COLO668 (cell line): ENCODE results near the gene ALDH3B1.

Experiments used
- DNase-seq: peaks from one replicate; lab custom pipeline; 2025; ENCODE audit not compliant: unreplicated experiment; lab: John Stamatoyannopoulos, UW

The ALDH3B1 gene

DNA sequence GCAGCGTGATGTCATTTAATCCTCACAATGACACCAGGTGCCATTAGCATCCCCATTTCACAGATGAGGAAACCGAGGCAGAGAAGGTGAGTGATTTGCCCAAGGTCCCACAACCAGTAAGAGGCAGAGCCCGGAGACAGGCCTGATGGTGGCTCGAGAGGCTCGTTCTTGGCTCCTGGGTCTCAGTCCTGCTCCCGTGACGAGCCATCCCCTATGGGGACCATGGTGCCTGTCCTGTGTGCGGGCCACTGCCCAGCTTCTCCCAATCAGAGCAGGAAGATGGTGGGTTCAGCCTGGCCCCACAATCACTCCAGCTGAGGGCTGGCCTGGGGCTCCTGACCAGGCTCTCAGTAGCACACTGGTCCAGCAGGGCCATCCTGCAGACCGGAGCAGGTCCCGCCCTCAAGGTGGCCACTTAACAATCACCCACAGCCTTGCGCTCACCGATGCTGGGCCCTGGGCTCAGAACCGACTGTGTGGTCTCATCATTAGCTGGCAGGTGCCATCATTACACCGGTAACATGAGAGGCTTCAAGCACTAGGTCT is 3.6 kb downstream of the ALDH3B1 start:
- no peak for DNase-seq

DNA sequence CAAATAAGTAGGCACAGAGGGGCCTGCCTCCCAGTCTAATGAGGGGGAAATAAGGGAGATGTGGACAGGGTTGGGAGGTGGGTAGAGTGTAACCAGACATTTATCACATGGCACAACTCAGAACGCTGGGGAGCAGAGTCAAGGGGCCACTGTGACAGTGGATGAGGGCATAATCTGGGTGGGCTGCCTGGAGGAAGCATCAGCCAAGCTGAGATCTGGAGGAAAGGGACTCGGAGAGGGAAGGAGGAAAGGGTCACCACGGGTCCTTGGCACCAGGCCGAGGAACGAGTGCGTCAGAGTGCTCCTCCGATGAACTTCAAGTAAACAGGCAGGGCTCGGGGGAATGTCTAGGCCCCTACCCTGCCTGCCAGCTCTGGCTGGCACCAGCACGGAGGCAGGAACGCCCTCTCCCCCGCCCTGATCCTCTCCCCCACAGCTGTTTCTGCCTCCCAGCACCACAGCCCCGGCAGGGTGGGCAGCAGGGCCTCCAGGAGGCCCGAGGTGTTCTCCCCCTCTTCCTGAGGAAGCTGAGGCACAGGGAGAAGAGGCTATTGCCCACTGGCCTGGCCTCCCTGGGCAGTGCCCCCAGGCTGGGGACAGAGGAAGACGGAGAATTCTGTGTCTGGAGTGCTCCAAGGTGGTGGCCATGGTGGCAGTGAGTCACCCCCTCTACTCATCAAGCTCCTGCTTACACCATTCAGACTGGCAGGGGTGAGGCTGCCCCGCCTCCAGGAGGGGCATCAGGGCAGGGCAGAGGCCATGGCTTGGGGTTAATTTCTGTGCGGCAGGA is 4.2 kb downstream of the ALDH3B1 start:
- peak; percentile 19 for DNase-seq

DNA sequence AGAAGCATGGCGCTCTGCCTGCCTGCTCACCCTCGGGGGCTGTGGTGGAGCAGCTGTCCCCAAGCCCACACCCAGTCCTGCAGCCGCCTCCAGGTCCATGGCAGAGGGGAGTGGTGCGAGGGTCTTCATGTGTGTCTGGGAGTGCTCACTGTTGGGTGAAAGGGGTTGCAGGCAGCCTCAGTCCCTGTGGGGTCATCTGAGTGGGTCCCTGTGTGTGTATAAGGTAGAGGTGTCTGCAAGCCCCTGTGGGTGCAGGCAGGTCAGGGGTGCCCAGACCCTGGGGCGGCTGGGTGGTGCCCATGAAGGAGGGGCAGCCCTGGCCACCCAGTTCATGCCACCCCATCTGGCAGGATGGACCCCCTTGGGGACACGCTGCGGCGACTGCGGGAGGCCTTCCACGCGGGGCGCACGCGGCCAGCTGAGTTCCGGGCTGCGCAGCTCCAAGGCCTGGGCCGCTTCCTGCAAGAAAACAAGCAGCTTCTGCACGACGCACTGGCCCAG is 4.9 kb downstream of the ALDH3B1 start:
- DNase-seq: no peak

DNA sequence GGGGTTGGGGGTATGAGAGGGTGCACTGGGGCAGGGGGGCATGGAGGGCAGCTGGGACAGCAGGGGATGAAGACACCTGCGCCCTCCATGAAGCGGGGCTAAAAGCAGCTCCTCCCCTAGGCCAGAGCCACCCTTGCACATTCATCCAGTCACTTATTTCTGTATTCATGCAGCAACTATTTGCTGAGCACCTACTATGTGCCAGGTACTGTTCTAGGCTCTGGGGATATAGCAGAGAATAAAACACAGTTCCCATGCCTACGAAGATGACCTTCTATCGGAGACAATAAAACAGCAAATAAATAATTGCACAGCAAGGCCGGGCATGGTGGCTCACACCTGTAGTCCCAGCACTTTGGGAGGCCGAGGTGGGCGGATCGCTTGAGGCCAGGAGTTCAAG is 5.3 kb downstream of the ALDH3B1 start:
- no peak for DNase-seq

DNA sequence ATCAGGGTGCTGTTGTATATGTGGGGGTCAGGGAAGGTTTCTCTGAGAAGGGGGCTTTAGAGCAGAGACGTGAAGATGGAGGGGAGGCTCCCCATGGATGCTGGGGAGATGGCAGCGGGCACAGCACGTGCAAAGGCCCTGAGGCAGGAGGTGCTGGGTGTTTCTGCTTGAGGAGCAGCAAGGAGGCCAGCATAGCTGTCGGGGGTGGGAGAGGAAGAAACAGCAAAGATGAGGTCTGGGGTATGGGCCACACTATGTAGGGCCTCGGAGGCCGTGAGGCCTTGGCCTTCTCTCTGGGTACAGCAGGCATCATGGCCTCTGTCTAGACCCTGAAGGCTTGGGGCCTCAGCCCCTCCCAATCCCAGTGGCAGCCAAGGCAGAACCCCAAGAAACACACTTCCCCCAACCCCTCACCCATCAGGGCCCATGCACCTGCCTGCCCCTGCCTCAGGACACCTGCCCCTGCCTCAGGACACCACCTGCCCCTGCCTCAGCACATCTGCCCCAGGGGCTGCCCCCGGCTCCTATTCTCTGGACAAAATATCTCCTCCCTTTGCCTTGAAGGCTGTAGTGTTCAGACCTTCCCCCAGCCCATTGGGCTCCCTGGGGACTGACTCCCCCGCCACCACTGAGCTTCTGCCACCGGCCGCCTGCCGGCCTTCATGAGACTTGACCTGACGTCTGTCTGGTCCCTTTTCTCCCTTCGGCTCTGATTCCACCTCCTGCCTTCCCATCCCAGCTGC is 6.2 kb downstream of the ALDH3B1 start:
- peak; percentile 53 for DNase-seq

DNA sequence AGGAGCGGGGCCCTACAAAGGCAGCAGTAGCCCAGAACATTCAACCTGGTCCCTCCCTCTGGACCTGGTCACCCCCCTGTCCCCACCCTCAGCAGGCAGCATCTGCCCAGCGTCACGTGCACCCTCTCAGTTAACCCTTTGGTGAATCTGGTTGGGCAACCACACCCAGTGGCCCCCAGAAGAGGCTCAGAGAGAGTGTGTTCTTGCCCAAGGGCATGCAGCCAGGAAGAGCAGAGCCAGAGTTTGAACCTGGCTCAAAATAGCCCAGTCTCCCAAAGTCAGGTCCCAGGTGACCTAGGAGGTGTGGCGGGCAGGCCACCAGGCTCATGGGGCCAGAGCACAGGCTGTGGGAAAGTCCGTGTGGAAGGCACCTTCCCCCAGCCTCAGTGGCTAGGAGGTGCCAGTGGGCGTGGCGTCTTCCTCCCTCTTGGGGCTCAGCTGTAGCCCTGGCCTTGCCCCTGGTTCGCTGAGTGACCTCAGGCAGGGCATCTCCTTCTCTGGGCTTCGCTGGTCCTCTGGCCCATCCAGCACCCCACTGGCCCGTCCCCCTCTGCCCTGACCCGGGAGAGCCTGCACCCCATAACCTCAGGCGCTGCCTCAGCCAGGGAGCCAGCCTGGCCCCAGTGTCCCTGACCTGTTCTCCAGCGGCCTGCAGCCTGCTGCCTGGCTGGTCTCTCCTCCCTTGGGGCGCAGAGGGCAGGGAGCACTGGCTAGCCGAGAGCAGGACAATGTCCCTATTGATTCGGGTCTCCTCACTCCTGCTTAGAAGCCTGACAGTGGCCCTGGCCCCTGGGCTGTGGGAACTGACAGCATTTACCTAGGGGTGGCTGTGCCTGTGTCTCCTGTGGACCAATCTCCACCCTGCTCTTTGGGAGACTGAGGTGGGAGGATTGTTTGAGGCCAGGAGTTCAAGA is 7.0 kb downstream of the ALDH3B1 start:
- DNase-seq: no peak

DNA sequence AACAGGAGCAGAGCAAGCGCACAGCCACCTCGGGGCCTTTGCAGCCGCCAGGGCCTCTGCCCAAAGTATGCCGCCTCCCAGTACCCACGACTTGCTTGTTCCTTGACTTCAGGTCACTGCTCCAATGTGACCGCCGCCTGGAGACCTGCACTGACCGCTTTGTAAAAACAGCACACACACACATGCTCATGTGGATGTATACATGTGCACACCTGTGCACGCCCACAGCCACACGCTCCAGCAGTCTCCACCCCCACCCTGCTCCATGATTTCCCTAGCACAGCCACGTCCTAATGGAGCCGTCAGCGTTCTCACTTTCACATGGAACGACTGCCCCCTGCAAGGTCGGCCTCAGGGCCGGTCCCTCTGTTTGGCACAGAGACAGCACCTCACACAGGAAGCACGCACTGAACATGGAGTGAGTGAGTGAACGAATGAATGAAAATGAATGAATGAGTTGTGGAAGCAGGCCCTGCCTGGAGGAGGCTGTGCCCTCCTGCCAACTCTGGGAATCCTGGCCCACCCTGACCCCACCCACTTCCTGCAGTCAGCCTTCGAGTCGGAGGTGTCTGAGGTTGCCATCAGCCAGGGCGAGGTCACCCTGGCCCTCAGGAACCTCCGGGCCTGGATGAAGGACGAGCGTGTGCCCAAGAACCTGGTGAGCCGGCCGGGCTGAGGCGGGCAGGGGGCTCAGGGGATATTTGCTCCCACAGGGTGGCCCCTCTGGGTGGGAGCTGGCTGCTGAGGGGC is 8.0 kb downstream of the ALDH3B1 start:
- DNase-seq: no peak

DNA sequence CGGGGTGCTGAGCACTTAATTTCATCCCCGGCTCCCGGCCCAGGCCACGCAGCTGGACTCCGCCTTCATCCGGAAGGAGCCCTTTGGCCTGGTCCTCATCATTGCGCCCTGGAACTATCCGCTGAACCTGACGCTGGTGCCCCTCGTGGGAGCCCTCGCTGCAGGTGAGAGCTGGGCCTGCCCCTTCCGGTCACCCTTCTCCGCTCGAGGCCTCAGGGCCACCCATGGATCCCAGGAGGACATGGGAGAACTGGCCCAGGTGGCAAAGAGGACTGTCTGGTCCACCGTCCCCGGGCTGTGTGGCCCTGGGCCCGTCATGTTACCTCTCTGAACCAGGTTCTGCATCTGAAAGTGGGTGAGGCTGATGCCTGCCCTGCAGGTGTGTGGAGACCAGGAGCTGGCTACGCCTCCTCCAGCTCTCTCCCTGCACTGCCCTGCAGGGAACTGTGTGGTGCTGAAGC is 8.6 kb downstream of the ALDH3B1 start:
- no peak for DNase-seq

DNA sequence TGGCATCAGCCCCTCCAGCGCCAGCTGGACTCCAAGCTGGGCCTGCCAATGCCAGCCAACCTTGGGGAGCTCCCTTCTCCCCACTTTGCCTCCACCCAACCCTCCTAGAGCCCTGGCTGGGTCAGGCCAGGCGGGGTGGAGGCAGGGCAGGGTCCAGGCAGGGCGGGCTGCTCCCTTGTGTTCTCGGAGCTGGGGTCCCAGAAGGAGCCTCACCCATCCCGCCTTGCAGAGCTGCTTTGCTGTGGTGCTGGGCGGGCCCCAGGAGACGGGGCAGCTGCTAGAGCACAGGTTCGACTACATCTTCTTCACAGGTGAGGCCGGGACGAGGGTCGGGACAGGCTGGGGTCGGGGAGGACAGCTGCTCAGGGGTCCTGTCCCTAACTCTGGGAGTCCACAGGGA is 9.4 kb downstream of the ALDH3B1 start:
- DNase-seq: no peak

DNA sequence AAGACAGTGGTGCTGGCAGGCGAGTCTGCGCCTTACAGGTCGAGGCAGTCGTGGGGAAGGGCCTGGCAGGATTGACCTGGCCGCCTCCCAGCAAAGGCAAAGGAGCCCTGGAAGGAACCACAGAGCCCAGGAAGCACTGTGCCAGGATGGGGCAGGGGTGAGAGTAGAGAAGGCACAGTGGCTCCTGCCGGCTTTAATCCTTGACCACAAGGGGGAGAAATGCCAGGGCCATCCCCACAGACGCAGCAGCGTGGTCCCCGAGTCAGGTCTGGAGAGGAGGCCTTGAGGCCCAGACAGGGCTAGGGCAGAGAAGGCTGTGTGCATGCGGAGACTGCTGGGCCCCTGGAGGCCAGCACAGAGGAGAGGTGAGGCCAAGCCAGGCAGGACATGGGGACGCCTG is 10.4 kb downstream of the ALDH3B1 start:
- peak; percentile 16 for DNase-seq

DNA sequence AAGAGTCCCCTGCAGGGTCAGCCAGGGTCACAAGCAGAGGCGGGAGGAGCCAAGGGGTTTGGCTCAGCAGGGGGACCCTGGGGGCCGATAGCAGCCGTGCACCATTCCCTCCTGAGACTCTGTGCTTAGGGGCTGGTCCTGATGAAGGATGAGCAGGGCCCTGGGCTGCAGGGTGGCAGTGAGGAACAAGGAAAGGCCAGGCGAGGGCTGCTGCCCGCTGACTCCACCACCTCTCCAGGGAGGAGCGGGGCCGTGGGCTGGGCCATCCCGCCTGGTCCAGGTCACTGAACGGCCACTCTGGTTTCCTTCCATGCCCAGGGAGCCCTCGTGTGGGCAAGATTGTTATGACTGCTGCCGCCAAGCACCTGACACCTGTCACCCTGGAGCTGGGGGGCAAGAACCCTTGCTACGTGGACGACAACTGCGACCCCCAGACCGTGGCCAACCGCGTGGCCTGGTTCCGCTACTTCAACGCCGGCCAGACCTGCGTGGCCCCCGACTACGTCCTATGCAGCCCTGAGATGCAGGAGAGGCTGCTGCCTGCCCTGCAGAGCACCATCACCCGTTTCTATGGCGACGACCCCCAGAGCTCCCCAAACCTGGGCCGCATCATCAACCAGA is 11.2 kb downstream of the ALDH3B1 start:
- peak; percentile 42 for DNase-seq

DNA sequence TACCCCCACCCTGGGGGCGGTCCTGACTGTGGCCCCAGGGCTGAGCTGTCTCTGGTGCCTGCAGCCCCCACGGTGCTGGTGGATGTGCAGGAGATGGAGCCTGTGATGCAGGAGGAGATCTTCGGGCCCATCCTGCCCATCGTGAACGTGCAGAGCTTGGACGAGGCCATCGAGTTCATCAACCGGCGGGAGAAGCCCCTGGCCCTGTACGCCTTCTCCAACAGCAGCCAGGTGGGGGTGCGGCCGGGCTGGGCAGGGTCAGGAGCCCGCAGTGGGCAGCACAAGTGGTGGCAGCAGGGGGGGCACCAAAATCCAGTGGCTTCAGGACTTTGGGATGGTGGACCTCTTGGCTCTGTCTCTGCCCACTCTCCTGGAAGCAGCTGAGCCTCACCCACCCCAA is 12.4 kb downstream of the ALDH3B1 start:
- DNase-seq: no peak

DNA sequence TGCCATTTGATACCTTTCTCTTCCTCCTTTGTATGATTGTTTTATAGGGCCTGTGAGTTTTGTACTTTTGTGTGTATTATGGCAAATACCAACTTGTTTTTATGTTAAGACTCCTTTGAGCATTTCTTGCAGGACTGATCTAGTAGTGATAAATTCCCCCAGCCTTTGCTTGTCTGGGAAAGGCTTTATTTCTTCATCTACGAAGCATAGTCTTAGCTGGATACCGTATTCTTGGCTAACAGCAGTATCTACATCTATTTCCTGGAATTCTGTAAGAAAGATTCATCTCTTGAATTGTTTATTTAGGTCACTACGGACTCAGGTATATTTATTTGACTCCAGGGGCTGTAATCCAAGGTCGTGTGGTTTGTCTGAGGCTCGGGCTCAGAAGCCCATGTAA is 14.4 kb downstream of the ALDH3B1 start:
- DNase-seq: no peak

DNA sequence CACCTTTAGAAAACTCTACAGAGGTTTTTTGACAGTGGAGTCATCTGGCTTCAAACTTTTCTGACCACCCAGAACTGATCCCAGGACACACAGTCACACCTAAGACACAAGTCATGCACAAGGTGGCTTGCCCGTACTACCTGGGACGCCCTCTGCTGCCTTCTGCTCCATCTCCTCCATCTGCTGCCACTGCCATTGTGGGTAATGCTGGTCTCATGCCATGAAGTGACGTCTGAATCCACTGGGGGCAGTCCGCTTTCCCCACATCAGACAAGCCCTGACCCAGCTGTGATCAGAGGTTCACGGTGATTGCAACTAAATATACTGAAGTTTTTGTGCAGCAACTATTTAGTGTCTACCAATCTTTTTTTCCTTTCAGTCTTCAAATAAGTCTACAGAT is 14.9 kb downstream of the ALDH3B1 start:
- DNase-seq: peak; percentile 8

DNA sequence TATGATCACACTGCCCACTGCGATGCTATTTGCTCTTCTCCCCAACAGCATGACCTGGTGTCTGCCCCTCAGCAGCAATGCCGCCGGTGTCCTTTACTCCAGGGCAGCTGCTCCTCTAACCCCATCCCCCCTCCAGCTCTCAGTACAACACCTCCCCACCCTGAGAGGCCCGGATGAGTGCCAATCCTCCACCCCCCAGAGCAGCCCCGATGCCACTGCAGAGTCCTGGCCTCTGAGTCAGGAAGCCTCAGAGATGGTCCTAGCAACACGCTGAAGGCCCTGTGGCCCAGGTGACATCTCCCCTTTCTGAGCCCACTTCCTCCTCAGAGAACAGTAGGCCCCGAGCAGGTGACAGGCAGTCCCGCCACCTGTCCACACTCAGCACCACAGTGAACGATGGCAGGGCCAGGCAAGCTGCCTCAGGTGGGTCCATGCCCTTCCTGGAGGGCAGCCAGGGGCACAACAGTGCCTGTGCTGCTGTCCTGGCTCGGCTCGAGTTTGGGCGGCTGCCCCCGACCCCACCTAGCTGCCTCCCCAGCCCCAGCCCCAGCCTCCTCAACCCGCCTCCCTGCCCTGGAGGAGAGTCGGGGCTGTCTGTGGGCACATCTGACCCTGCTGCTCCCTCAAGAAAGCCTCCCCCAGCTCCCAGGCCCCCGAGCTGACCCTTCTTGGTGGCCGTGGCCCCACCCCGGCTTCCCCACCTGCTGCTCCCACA is 16.4 kb downstream of the ALDH3B1 start:
- peak; percentile 82 for DNase-seq

DNA sequence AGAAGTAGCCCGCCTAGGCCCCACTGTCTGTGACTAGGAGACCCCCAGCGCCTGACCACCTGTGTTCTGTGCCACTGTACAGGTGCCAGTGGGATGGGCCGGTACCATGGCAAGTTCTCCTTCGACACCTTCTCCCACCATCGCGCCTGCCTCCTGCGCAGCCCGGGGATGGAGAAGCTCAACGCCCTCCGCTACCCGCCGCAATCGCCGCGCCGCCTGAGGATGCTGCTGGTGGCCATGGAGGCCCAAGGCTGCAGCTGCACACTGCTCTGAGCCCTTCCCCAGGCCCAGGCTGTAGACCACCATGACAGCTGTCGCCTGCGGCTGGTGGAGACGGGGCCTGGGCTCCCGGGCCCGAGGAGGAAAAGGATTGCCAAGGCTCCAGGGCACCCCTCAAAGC is 17.5 kb downstream of the ALDH3B1 start:
- DNase-seq: no peak

DNA sequence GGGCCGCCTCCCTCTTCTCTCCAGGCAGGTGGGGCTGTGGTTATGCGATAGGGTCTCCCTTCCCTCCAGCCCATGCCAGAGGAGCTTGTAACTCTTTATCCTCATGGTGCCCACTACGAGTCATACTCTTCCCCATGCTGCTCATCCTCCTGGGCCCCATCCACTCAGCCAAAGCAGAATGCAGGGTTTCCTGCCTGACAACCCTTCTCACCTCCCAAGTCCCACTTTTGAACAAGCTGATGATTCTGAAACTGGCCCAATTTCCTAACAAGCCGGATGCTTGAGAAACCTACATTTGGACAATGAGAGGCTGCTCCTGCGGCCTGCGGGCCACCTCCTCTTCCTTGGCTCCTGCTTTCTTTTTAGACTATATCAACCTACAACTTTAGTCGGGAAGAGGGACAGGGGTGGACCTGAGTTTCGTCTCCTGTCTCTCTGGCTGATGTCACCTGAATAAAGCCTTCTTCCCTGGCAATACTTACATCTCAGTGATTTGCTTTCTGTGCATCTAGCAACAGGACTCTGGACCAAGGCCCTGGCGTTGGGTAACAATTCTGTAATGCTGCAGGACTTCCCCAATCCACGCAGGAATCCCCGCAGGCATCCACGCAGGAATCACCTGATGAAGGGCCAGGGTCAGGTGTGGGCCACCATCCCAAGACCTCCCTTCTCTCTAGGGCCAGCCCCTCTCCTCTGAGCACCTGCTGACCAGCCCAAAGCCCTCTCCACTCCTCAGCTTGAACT is 18.8 kb downstream of the ALDH3B1 start:
- DNase-seq: peak; percentile 12
